Ovary (tissue), 9 donors: ENCODE data around the gene TMEM217. TPM values are rescaled to one million over a fixed set of nuclear protein-coding genes. Genes with fewer than 3 reads are reported as not detected.
"Not testable (repeated sequence)": the region's sequence is repeated elsewhere in the genome, so short reads cannot be mapped to it uniquely, and the experiment has no call there.

Source experiments
- DNase-seq, 5 donors: peaks; one replicate each; pipeline ENCODE4 v3.0.0-alpha.2; 2019 to 2020
- H3K27ac ChIP-seq, 2 donors: fragments of 200-600 bp; one replicate each; pipeline versions ENCODE4 v1.5.1 to v1.8.0; 2019 to 2022
- H3K27me3 ChIP-seq: fragments of 200-600 bp; one replicate; pipeline ENCODE4 v1.8.0; 2022
- H3K36me3 ChIP-seq: fragments of 200-600 bp; sonication (generic); one replicate; pipeline ENCODE4 v1.5.1; 2019
- H3K4me1 ChIP-seq: one replicate; pipeline ENCODE4 v1.8.1; 2013; ENCODE audit warnings: mild to moderate bottlenecking, moderate library complexity; ENCODE audit not compliant: insufficient read depth
- H3K4me3 ChIP-seq: fragments of 200-600 bp; sonication (generic); one replicate; pipeline ENCODE4 v1.5.1; 2017
- H3K9me3 ChIP-seq, 2 donors: fragments of 200-600 bp in 1 of 2; sonication (generic) in 1 of 2; one replicate each; pipeline versions ENCODE4 v1.5.1 to v1.8.1; 2013 to 2019; ENCODE audit warnings: mild to moderate bottlenecking in 1 of 2, moderate library complexity in 1 of 2
- CTCF ChIP-seq, 3 donors: fragments of 450-650 bp in 2 of 3; fragments of 200-600 bp in 1 of 3; IDR thresholded peaks; one replicate each; pipeline versions ENCODE4 v1.5.1 to v1.8.0; 2016 to 2022; ENCODE audit warnings: antibody characterized with exemption in 3 of 3, mild to moderate bottlenecking in 1 of 3
- EP300 ChIP-seq: sonication (generic); formaldehyde crosslinking; IDR thresholded peaks from one replicate; pipeline ENCODE4 v1.6.1; 2017; ENCODE audit warnings: antibody characterized with exemption
- POLR2A ChIP-seq: fragments of 450-650 bp; IDR thresholded peaks from one replicate; pipeline ENCODE4 v1.6.1; 2017; ENCODE audit warnings: antibody characterized with exemption, mild to moderate bottlenecking, moderate library complexity
- WGBS, 3 donors: extraction: QIAGEN DNeasy Blood & Tissue Kit in 1 of 3; methylation state at CpG; one replicate each; pipeline versions ENCODE4 v1.1.5 to v1.1.7; 2013 to 2017; 5-methylcytosine and 5-hydroxymethylcytosine counted together
- intact Hi-C, 4 donors: fragments of 100-400 bp; cut with DNase I; formaldehyde crosslinking; loops; one replicate each; pipeline versions ENCODE4 v1.11.0 to v1.15.1; 2022 to 2023
- polyA plus RNA-seq, 2 donors: library from polyadenylated mRNA; stranded (reverse); fragments of 200-250 nt in 1 of 2; fragments of 350-450 nt in 1 of 2; fragmentation: Illumina TruSeq in 1 of 2; extraction: RNeasy Lipid Tissue Mini Kit (QIAGEN cat#74804) in 1 of 2; gene quantifications; one replicate each; pipeline ENCODE4 v1.2.3, GENCODE V29; 2013 to 2014
- total RNA-seq, 7 donors: library from RNA; depleted of rRNA in 2 of 7; stranded (reverse); fragments of >200 nt in 2 of 7; fragmentation: NEBNext Ultra II Directional in 3 of 7; extraction: Animal tissue kit (Norgen Biotek cat#: 25700) in 3 of 7; gene quantifications; one replicate each; pipeline versions ENCODE4 v1.1.0 to v1.2.4, GENCODE V29; 2016 to 2023
- donor health status: DM: no; HTN: no; CAD: no; lungs with moderate emphysema.
- donor health status: DM: no; HTN: no; CAD: no.
- donor health status: Bipolar disorder and iron deficiency.
- donor health status: DM: yes; HTN: yes; CAD: no.
- donor health status: DM: no; HTN: no; CAD: no.
- donor health status: DM: yes; HTN: yes; CAD: no.

TMEM217 gene
- total and polyA plus RNA-seq, 9 donors = 0.39 to 4.6 (median 1.5) TPM

DNA sequence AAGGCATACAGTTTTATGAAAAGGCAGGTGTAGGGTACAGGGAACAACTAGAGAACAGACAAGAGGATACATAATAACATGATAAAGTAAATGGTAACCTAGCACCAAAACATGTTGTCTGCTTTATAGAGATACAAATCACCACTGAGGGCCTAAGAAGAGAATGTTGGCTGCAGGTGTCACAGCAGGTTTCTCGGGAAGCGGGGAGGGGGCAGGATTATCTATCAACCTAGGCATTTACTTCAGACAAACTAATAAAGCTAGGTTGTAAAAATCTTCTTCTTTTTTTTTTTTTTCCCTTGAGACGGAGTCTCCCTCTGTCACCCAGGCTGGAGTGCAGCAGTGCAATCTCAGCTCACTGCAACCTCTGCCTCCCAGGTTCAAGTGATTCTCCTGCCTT is 65.3 kb downstream of the TMEM217 start:
- TF ChIP-seq EP300 = no peak
- intact Hi-C loops = no loop called here
- no peak overlapping the region for H3K27ac ChIP-seq
- no peaks in the 10 kb centered on the region for H3K9me3 ChIP-seq
- no peak for DNase-seq
- H3K27me3 ChIP-seq = no peaks in the 10 kb centered on the region
- WGBS, 3 donors = 91 to 95% (median 92%) methylated on average over 3 of the region's 3 CpGs
- H3K4me3 ChIP-seq = no peak overlapping the region
- no peaks in the 10 kb centered on the region for H3K4me1 ChIP-seq
- H3K36me3 ChIP-seq = no peaks in the 10 kb centered on the region

DNA sequence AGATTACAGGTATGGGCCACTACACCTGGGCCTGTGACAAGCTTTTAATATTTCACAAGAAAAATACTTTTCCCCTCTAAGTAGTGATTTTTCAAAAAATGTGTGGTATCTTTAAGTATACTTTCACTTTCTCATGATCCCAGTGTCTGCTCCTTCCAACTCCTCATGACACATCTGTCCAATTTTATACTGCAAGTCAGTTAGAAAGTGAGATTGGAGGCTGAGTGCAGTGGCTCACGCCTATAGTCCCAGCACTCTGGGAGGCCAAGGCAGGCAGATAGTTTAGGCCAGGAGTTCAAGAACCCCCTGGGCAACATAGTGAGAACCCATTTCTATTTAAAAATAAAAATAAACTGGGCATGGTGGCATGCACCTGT is 67.8 kb downstream of the TMEM217 start:
- 49 to 62% (median 53%) methylated on average over 1 of the region's 1 CpG for WGBS, 3 donors
- no peak overlapping the region for H3K4me3 ChIP-seq
- TF ChIP-seq POLR2A (no peak), EP300 (no peak), CTCF (IDR thresholded peaks at IDR 0.05) (no peak)
- no peaks in the 10 kb centered on the region for H3K27me3 ChIP-seq
- no peaks in the 10 kb centered on the region for H3K36me3 ChIP-seq
- intact Hi-C loops = no loop called here
- no peak for DNase-seq
- H3K4me1 ChIP-seq = no peaks in the 10 kb centered on the region
- H3K9me3 ChIP-seq = no peaks in the 10 kb centered on the region
- no peak overlapping the region for H3K27ac ChIP-seq

DNA sequence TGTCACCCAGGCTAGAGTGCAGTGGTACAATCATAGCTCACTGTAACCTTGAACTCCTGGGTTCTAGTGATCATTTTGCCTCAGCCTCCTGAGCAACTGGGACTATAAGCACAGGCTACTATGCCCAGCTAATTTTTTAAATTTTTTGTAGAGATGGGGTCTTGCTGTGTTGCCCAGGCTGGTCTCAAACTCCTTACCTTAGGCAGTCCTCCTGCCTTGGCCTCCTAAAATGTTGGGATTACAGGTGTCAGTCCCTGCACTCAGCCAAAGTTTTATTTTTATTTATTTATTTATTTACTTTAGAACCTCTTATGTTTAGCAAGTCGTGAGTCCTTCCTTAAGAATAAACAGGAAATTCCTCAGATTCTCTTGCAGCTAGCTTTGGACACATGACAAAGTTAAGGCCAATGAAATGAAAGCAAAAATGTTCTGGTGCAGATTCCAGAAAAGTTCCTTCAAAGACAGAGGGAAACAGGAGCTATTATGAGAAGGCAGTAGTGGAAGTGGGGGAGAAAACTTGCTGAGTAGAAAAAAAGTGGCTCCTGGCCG is 68.9 kb downstream of the TMEM217 start:
- Histone ChIP-seq H3K27ac (no peak overlapping the region), H3K4me1 (no peaks in the 10 kb centered on the region), H3K36me3 (no peaks in the 10 kb centered on the region), H3K9me3 (no peaks in the 10 kb centered on the region), H3K4me3 (no peak overlapping the region), H3K27me3 (no peaks in the 10 kb centered on the region)
- no peak for TF ChIP-seq EP300
- TF ChIP-seq CTCF (IDR thresholded peaks at IDR 0.05) = no peak
- no peak for TF ChIP-seq POLR2A
- 52 to 65% (median 58%) methylated on average over 2 of the region's 2 CpGs for WGBS, 3 donors
- DNase-seq = no peak
- intact Hi-C loops = no loop called here

DNA sequence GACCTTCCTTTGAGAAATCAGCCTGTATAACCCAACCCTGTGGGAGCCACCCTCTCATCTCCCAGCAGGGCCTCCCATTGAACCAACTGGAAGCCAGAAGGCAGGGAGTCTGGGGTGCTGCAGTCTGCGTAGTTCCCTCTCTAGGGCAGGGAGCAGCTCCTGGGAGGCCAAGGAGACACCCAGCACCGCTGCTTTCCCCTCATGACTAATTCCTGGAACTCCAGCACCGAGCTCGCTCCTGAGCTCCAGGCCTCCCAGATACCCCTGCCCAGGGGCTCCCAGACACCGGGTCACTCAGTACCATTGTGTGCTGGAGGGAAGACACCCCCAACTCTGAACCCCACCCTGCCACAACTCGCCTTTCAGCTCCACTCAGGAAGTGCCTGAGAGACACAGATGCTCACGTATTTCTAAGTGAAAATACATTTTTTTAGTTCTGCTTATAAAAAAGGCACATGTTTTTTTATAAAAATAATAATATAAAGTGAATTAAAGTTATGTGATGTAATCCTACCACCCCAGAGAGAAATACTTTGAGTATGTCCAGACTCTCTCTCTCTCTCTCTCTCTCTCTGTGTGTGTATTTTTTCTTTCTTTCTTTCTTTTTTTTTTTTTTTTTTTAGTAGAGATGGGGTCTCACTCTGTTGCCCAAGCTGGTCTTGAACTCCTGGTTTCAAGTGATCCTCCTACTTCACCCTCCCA is 70.5 kb downstream of the TMEM217 start:
- intact Hi-C loops = no loop called here

GRCh38 chr6:37185949-37186720 is 71.8 kb downstream of the TMEM217 start:
- H3K4me1 ChIP-seq, DNase-seq, intact Hi-C loops, H3K4me3 ChIP-seq, H3K27me3 ChIP-seq, H3K36me3 ChIP-seq, H3K9me3 ChIP-seq, H3K27ac ChIP-seq: not testable (repeated sequence)
- 69 to 83% (median 80%) methylated on average over 6 of the region's 6 CpGs for WGBS, 3 donors

More for the DNA sequence above, 70.5 kb downstream of the TMEM217 start:
- Histone ChIP-seq H3K36me3 (no peaks in the 10 kb centered on the region), H3K9me3 (no peaks in the 10 kb centered on the region), H3K27me3 (no peaks in the 10 kb centered on the region), H3K4me3 (no peak overlapping the region), H3K27ac (no peak overlapping the region), H3K4me1 (no peaks in the 10 kb centered on the region)
- TF ChIP-seq CTCF (IDR thresholded peaks at IDR 0.05) (no peak), EP300 (no peak), POLR2A (no peak)
- DNase-seq = no peak
- WGBS, 3 donors = 72 to 77% (median 76%) methylated on average over 7 of the region's 7 CpGs
